Testis (tissue), 3 donors: ENCODE data around the gene APIP. TPM values are rescaled to one million over a fixed set of nuclear protein-coding genes. Genes with fewer than 3 reads are reported as not detected.

Experiments used
- DNase-seq: peaks from one replicate; pipeline ENCODE4 v3.0.0-alpha.2; 2019
- H3K27ac ChIP-seq, 2 donors: fragments of 200-600 bp; sonication (generic); one replicate each; pipeline ENCODE4 v1.5.1; 2019
- H3K27me3 ChIP-seq: fragments of 200-600 bp; sonication (generic); one replicate; pipeline ENCODE4 v1.5.1; 2019
- H3K36me3 ChIP-seq: fragments of 200-600 bp; sonication (generic); one replicate; pipeline ENCODE4 v1.5.1; 2017; ENCODE audit warnings: low read depth; ENCODE audit errors: missing control alignments
- H3K4me1 ChIP-seq: fragments of 200-600 bp; sonication (generic); one replicate; pipeline ENCODE4 v1.5.1; 2019
- H3K4me3 ChIP-seq, 2 donors: fragments of 200-600 bp; sonication (generic); one replicate each; pipeline ENCODE4 v1.5.1; 2017 to 2019
- H3K9me3 ChIP-seq: fragments of 200-600 bp; sonication (generic); one replicate; pipeline ENCODE4 v1.5.1; 2017
- POLR2A ChIP-seq: fragments of 450-650 bp; IDR thresholded peaks from one replicate; pipeline ENCODE4 v1.6.1; 2017; ENCODE audit warnings: antibody characterized with exemption, mild to moderate bottlenecking, moderate library complexity
- WGBS, 2 donors: methylation state at CpG; one replicate each; pipeline ENCODE4 v1.1.5; 2018; 5-methylcytosine and 5-hydroxymethylcytosine counted together
- intact Hi-C: fragments of 100-400 bp; cut with DNase I; formaldehyde crosslinking; loops from one replicate; pipeline ENCODE4 v1.15.1; 2023; ENCODE audit warnings: low total_unique reads
- polyA plus RNA-seq: library from polyadenylated mRNA; stranded (reverse); fragments of 350-450 nt; fragmentation: Illumina TruSeq; extraction: RNeasy Lipid Tissue Mini Kit (QIAGEN cat#74804); gene quantifications from one replicate; pipeline ENCODE4 v1.2.3, GENCODE V29; 2014; ENCODE audit warnings: low read depth, low replicate concordance; ENCODE audit not compliant: insufficient read depth
- total RNA-seq, 2 donors: library from RNA; depleted of rRNA; stranded (reverse); fragments of >200 nt; gene quantifications; one replicate each; pipeline ENCODE4 v1.2.3, GENCODE V29; 2016
- TF ChIP-seq, protein P1 (sequence below), 3 experiments: fragments of 450-650 bp in 2 of 3; fragments of 200-600 bp in 1 of 3; sonication (generic) in 1 of 3; IDR thresholded peaks; one replicate each; pipeline ENCODE4 v1.5.1; 2016 to 2019; ENCODE audit warnings: antibody characterized with exemption in 3 of 3, mild to moderate bottlenecking in 2 of 3, moderate library complexity in 1 of 3

The APIP gene
- total and polyA plus RNA-seq, 3 donors from 2014 or later = 20.2 to 28.9 (median 27.7) TPM

DNA sequence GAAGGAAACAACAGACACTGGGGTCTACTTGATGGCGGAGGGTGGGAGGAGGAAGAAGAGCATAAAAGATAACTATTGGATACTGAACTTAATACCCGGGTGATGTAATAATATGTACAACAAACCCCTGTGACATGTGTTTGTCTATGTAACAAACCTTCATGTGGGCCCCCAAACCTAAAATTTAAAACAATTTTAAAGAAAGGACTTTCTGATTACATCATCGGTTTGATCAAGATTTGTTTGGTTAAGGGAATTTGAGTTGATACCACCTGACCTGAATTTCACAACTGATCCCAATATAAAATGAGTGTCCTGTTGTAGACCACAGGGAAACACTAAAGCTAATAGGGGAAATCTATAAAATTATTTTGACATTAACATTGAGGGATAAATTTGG lies 34.3 kb downstream of the APIP start:
- Histone ChIP-seq H3K36me3 (no peaks in the 10 kb centered on the region), H3K4me1 (no peaks in the 10 kb centered on the region), H3K27me3 (no peaks in the 10 kb centered on the region), H3K9me3 (no peaks in the 10 kb centered on the region), H3K27ac (no peak overlapping the region), H3K4me3 (no peak overlapping the region)
- WGBS, 2 donors = 90 to 96% methylated on average over 3 of the region's 3 CpGs
- no peak for DNase-seq
- intact Hi-C loops = no loop called here
- TF ChIP-seq, protein P1, sequence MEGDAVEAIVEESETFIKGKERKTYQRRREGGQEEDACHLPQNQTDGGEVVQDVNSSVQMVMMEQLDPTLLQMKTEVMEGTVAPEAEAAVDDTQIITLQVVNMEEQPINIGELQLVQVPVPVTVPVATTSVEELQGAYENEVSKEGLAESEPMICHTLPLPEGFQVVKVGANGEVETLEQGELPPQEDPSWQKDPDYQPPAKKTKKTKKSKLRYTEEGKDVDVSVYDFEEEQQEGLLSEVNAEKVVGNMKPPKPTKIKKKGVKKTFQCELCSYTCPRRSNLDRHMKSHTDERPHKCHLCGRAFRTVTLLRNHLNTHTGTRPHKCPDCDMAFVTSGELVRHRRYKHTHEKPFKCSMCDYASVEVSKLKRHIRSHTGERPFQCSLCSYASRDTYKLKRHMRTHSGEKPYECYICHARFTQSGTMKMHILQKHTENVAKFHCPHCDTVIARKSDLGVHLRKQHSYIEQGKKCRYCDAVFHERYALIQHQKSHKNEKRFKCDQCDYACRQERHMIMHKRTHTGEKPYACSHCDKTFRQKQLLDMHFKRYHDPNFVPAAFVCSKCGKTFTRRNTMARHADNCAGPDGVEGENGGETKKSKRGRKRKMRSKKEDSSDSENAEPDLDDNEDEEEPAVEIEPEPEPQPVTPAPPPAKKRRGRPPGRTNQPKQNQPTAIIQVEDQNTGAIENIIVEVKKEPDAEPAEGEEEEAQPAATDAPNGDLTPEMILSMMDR (IDR thresholded peaks at IDR 0.05) = no peak
- no peak for TF ChIP-seq POLR2A

- WGBS, 2 donors = 85 to 91% methylated on average over 3 of the region's 3 CpGs
- intact Hi-C loops = no loop called here
- no peak overlapping the region for H3K27ac ChIP-seq
- no peaks in the 10 kb centered on the region for H3K36me3 ChIP-seq
- TF ChIP-seq, protein P1 (IDR thresholded peaks at IDR 0.05) = no peak
- no peak for TF ChIP-seq POLR2A
- no peak for DNase-seq
- no peaks in the 10 kb centered on the region for H3K9me3 ChIP-seq
- H3K4me1 ChIP-seq = no peaks in the 10 kb centered on the region
- H3K4me3 ChIP-seq = no peak overlapping the region
- no peaks in the 10 kb centered on the region for H3K27me3 ChIP-seq
Measured at GRCh38 chr11:34877375-34877975, 38.7 kb downstream of the APIP start.

- no peaks in the 10 kb centered on the region for H3K36me3 ChIP-seq
- H3K4me3 ChIP-seq = no peak overlapping the region
- no peaks in the 10 kb centered on the region for H3K4me1 ChIP-seq
- no peak overlapping the region for H3K27ac ChIP-seq
- TF ChIP-seq, protein P1 (IDR thresholded peaks at IDR 0.05) = no peak
- no peak for TF ChIP-seq POLR2A
- H3K27me3 ChIP-seq = no peaks in the 10 kb centered on the region
- no peaks in the 10 kb centered on the region for H3K9me3 ChIP-seq
- intact Hi-C loops = no loop called here
- WGBS, 2 donors = 94 to 98% methylated on average over 4 of the region's 4 CpGs
- DNase-seq = no peak
Measured at GRCh38 chr11:34874202-34874601, 42.0 kb downstream of the APIP start.

- H3K27ac ChIP-seq = no peak overlapping the region
- TF ChIP-seq, protein P1 (IDR thresholded peaks at IDR 0.05) = no peak
- no peak for TF ChIP-seq POLR2A
- H3K27me3 ChIP-seq = no peaks in the 10 kb centered on the region
- no peak for DNase-seq
- intact Hi-C loops = no loop called here
- no peak overlapping the region for H3K4me3 ChIP-seq
- H3K9me3 ChIP-seq = no peaks in the 10 kb centered on the region
- WGBS, 2 donors = 87 to 92% methylated on average over 5 of the region's 5 CpGs
- no peaks in the 10 kb centered on the region for H3K4me1 ChIP-seq
- H3K36me3 ChIP-seq = no peaks in the 10 kb centered on the region
Measured at GRCh38 chr11:34870548-34871196, 45.5 kb downstream of the APIP start.

- intact Hi-C loops = no loop called here
- no peak for DNase-seq
- TF ChIP-seq POLR2A = no peak
- TF ChIP-seq, protein P1 (IDR thresholded peaks at IDR 0.05) = peak in 1 of 3 experiments; percentile 11
- no peaks in the 10 kb centered on the region for H3K9me3 ChIP-seq
- H3K36me3 ChIP-seq = no peaks in the 10 kb centered on the region
- no peak overlapping the region for H3K27ac ChIP-seq
- H3K27me3 ChIP-seq = no peaks in the 10 kb centered on the region
- no peak overlapping the region for H3K4me3 ChIP-seq
- 75 to 79% methylated on average over 3 of the region's 3 CpGs for WGBS, 2 donors
- no peaks in the 10 kb centered on the region for H3K4me1 ChIP-seq
Measured at GRCh38 chr11:34869425-34869824, 46.8 kb downstream of the APIP start.
